GM12891 (cell line): ENCODE data around the gene HDGFL3.

Experiments
- DNase-seq: peaks from one replicate; pipeline ENCODE4 v3.0.0; 2011; ENCODE audit warnings: low spot score; ENCODE audit not compliant: insufficient read length
- FAIRE-seq: peaks from 2 replicates; lab custom pipeline; 2011; peaks lifted over from hg19 to GRCh38; lab: Jason Lieb, UNC
- PAX5 ChIP-seq: IDR thresholded peaks from 2 replicates; pipeline ENCODE4 v1.6.1; 2011; ENCODE audit warnings: low read length, moderate library complexity, mild to moderate bottlenecking; ENCODE audit not compliant: insufficient read depth, severe bottlenecking
- POLR2A ChIP-seq: IDR thresholded peaks from 2 replicates; pipeline ENCODE4 v1.6.1; 2011; ENCODE audit warnings: low read depth, low read length, control low read depth
- POLR2AphosphoS5 ChIP-seq: IDR thresholded peaks from 2 replicates; pipeline ENCODE4 v1.6.1; 2011; ENCODE audit warnings: low read depth, low read length, control low read depth
- POU2F2 ChIP-seq: IDR thresholded peaks from 2 replicates; pipeline ENCODE4 v1.6.1; 2011; ENCODE audit warnings: low read depth, mild to moderate bottlenecking, control low read depth, low read length, moderate library complexity
- SPI1 ChIP-seq: IDR thresholded peaks from 2 replicates; pipeline ENCODE4 v1.6.1; 2011; ENCODE audit warnings: low read depth, low read length, control low read depth
- TAF1 ChIP-seq: IDR thresholded peaks from 2 replicates; pipeline ENCODE4 v1.6.1; 2011; ENCODE audit warnings: low read depth, low read length, control low read depth

HDGFL3 gene

GRCh38 chr15:83210619-83211018 lies 3.0 kb upstream of the HDGFL3 start:
- DNase-seq: no peak
- TF ChIP-seq POU2F2 (no peak), TAF1 (no peak)
- peak; percentile 23 for FAIRE-seq

GRCh38 chr15:83209333-83209732 lies 1.7 kb upstream of the HDGFL3 start:
- TF ChIP-seq SPI1: no peak
- no peak for TF ChIP-seq POLR2A
- TF ChIP-seq PAX5: no peak
- TF ChIP-seq POLR2AphosphoS5: no peak
- no peak for TF ChIP-seq POU2F2
- TF ChIP-seq TAF1: no peak
- FAIRE-seq (no peak), DNase-seq (no peak)

- DNase-seq: no peak
- FAIRE-seq: no peak
- no peak for TF ChIP-seq POU2F2
- TF ChIP-seq SPI1: no peak
- no peak for TF ChIP-seq PAX5
- no peak for TF ChIP-seq POLR2AphosphoS5
- no peak for TF ChIP-seq POLR2A
- no peak for TF ChIP-seq TAF1
Observed at GRCh38 chr15:83208367-83208661, 691 bp upstream of the HDGFL3 start.

GRCh38 chr15:83207009-83207659 lies 489 bp downstream of the HDGFL3 start:
- no peak for TF ChIP-seq POLR2A
- no peak for TF ChIP-seq POLR2AphosphoS5
- TF ChIP-seq TAF1: no peak
- no peak for TF ChIP-seq POU2F2
- TF ChIP-seq SPI1: no peak
- no peak for TF ChIP-seq PAX5
- peak; percentile 44 for DNase-seq
- FAIRE-seq: peak; percentile 33

- no peak for FAIRE-seq
- peak; percentile 12 for DNase-seq
- no peak for TF ChIP-seq POU2F2
- no peak for TF ChIP-seq POLR2A
- no peak for TF ChIP-seq PAX5
- TF ChIP-seq SPI1: no peak
Observed at GRCh38 chr15:83206526-83207008, 1.1 kb downstream of the HDGFL3 start.

GRCh38 chr15:83205725-83206324 lies 1.8 kb downstream of the HDGFL3 start:
- TF ChIP-seq SPI1 (no peak), POU2F2 (no peak), TAF1 (no peak), POLR2A (no peak), POLR2AphosphoS5 (no peak), PAX5 (no peak)
- DNase-seq (no peak), FAIRE-seq (peak; percentile 35)

GRCh38 chr15:83204697-83205096 lies 2.9 kb downstream of the HDGFL3 start:
- DNase-seq: no peak
- TF ChIP-seq POLR2A (no peak), PAX5 (no peak), TAF1 (no peak), SPI1 (no peak), POLR2AphosphoS5 (no peak), POU2F2 (no peak)
- no peak for FAIRE-seq

GRCh38 chr15:83203543-83203942 lies 4.1 kb downstream of the HDGFL3 start:
- FAIRE-seq: no peak
- TF ChIP-seq POLR2AphosphoS5 (no peak), POU2F2 (no peak), TAF1 (no peak), PAX5 (no peak), SPI1 (no peak)

GRCh38 chr15:83200589-83200988 lies 7.0 kb downstream of the HDGFL3 start:
- no peak for DNase-seq
- no peak for FAIRE-seq
- TF ChIP-seq PAX5 (no peak), SPI1 (peak; percentile 15; the same call in 1 of the 2 replicates), TAF1 (no peak), POLR2A (no peak), POLR2AphosphoS5 (no peak)

More at GRCh38 chr15:83203543-83203942, 4.1 kb downstream of the HDGFL3 start:
- DNase-seq: no peak

- DNase-seq (no peak), FAIRE-seq (peak; percentile 33)
- TF ChIP-seq POU2F2: no peak
- no peak for TF ChIP-seq POLR2A
- TF ChIP-seq POLR2AphosphoS5: no peak
- no peak for TF ChIP-seq PAX5
- TF ChIP-seq TAF1: no peak
- TF ChIP-seq SPI1: no peak
Observed at GRCh38 chr15:83200162-83200561, 7.5 kb downstream of the HDGFL3 start.
